Right lobe of liver (tissue), 6 donors: ENCODE measurements around the gene C1orf50. TPM values are rescaled to one million over a fixed set of nuclear protein-coding genes. Genes with fewer than 3 reads are reported as not detected.

Experiments
- ATAC-seq, 4 donors: fragments of 200-7000 bp; cut with Tn5 transposase; one replicate each; pipeline ENCODE4 v1.9.1; 2020; ENCODE audit warnings: mild to moderate bottlenecking in 4 of 4, moderate library complexity in 4 of 4
- DNase-seq, 3 donors: peaks; one replicate each; pipeline ENCODE4 v3.0.0-alpha.2; 2020
- H3K27ac ChIP-seq, 3 donors: fragments of 200-600 bp; one replicate each; pipeline ENCODE4 v1.8.0; 2022
- H3K27me3 ChIP-seq, 2 donors: fragments of 200-600 bp; one replicate each; pipeline ENCODE4 v1.8.0; 2022
- H3K36me3 ChIP-seq, 4 donors: fragments of 200-600 bp; sonication (generic) in 1 of 4; one replicate each; pipeline versions ENCODE4 v1.5.1 to v1.8.0; 2017 to 2022; ENCODE audit warnings: control low read depth in 1 of 4
- H3K4me1 ChIP-seq, 4 donors: fragments of 200-600 bp; sonication (generic) in 1 of 4; one replicate each; pipeline versions ENCODE4 v1.5.1 to v1.8.0; 2017 to 2022; ENCODE audit warnings: control low read depth in 1 of 4
- H3K4me3 ChIP-seq, 3 donors: fragments of 200-600 bp; one replicate each; pipeline ENCODE4 v1.8.0; 2022
- H3K9me3 ChIP-seq, 4 donors: fragments of 200-600 bp; sonication (generic) in 1 of 4; one replicate each; pipeline versions ENCODE4 v1.5.1 to v1.8.0; 2017 to 2022; ENCODE audit warnings: control low read depth in 1 of 4
- POLR2A ChIP-seq: fragments of 450-650 bp; IDR thresholded peaks from one replicate; pipeline ENCODE4 v1.6.1; 2017; ENCODE audit warnings: antibody characterized with exemption, mild to moderate bottlenecking
- WGBS: methylation state at CpG from one replicate; pipeline ENCODE4 v1.1.6; 2018; ENCODE audit warnings: low coverage, low lambda C conversion rate; ENCODE audit not compliant: insufficient coverage; ENCODE audit errors: missing lambda C conversion rate; 5-methylcytosine and 5-hydroxymethylcytosine counted together
- intact Hi-C, 2 donors: fragments of 100-400 bp; cut with DNase I; formaldehyde crosslinking; loops; one replicate each; pipeline versions ENCODE4 v1.11.2 to v1.14.1; 2022
- total RNA-seq, 6 experiments: library from RNA; depleted of rRNA in 2 of 6; stranded (reverse); fragments of >200 nt in 2 of 6; fragmentation: NEBNext Ultra II Directional in 3 of 6; extraction: Animal tissue kit (Norgen Biotek cat#: 25700) in 3 of 6; gene quantifications; one replicate each; pipeline versions ENCODE4 v1.1.0 to v1.2.4, GENCODE V29; 2016 to 2023
- TF ChIP-seq, protein P1 (sequence below), 4 donors: fragments of 200-600 bp in 3 of 4; fragments of 450-650 bp in 1 of 4; IDR thresholded peaks; one replicate each; pipeline versions ENCODE4 v1.5.1 to v1.8.0; 2016 to 2022; ENCODE audit warnings: antibody characterized with exemption in 4 of 4, mild to moderate bottlenecking in 2 of 4
- donor health status: DM: no; HTN: yes; CAD: no.
- donor health status: DM: no; HTN: no; CAD: no.
- donor health status: DM: no; HTN: no; CAD: no.
- donor health status: DM: no; HTN: yes; CAD: no.
- donor health status: DM: no; HTN: yes; CAD: no.

The C1orf50 gene
- total RNA-seq, 6 experiments from 2014 or later = 4.7 to 6.4 (median 5.3) TPM

DNA sequence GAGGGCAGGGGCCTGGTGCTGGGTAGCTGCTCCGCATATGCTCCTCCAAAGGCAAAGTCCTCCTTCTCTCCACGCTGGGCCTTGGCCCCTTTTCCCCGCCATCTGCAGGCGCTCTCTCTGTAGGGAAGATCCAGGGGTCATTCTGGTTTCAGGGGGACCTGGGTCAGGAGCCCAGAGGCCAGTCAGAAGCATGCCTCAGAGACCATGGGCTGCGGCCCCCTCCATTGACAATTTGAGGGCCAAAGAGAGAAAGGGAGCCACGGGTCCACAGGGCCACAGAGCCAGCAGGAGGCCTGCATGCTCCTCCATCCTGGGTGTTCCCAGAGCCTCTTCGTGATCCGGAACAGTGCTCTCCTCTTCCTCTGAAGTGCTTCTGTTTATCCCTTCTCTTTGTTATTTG is 24.9 kb upstream of the C1orf50 start:
- Histone ChIP-seq H3K4me3 (no peak overlapping the region), H3K9me3 (no peaks in the 10 kb centered on the region), H3K27me3 (no peaks in the 10 kb centered on the region), H3K4me1 (peaks cover 0 to 11% (median 0%) of the 10 kb centered on the region in 4 donors), H3K36me3 (peaks cover 0 to 11% (median 0%) of the 10 kb centered on the region in 4 donors), H3K27ac (no peak overlapping the region)
- no peak for TF ChIP-seq POLR2A
- TF ChIP-seq, protein P1, sequence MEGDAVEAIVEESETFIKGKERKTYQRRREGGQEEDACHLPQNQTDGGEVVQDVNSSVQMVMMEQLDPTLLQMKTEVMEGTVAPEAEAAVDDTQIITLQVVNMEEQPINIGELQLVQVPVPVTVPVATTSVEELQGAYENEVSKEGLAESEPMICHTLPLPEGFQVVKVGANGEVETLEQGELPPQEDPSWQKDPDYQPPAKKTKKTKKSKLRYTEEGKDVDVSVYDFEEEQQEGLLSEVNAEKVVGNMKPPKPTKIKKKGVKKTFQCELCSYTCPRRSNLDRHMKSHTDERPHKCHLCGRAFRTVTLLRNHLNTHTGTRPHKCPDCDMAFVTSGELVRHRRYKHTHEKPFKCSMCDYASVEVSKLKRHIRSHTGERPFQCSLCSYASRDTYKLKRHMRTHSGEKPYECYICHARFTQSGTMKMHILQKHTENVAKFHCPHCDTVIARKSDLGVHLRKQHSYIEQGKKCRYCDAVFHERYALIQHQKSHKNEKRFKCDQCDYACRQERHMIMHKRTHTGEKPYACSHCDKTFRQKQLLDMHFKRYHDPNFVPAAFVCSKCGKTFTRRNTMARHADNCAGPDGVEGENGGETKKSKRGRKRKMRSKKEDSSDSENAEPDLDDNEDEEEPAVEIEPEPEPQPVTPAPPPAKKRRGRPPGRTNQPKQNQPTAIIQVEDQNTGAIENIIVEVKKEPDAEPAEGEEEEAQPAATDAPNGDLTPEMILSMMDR (IDR thresholded peaks at IDR 0.05) = no peak
- WGBS = 100% methylated on average over 5 of the region's 8 CpGs
- ATAC-seq (no peak), DNase-seq (no peak)
- intact Hi-C loops = loop anchor here in 1 of 2 donors (10.0 kb wide), 1 partner anchor 157 kb away; no protein-coding TSS in a partner anchor

DNA sequence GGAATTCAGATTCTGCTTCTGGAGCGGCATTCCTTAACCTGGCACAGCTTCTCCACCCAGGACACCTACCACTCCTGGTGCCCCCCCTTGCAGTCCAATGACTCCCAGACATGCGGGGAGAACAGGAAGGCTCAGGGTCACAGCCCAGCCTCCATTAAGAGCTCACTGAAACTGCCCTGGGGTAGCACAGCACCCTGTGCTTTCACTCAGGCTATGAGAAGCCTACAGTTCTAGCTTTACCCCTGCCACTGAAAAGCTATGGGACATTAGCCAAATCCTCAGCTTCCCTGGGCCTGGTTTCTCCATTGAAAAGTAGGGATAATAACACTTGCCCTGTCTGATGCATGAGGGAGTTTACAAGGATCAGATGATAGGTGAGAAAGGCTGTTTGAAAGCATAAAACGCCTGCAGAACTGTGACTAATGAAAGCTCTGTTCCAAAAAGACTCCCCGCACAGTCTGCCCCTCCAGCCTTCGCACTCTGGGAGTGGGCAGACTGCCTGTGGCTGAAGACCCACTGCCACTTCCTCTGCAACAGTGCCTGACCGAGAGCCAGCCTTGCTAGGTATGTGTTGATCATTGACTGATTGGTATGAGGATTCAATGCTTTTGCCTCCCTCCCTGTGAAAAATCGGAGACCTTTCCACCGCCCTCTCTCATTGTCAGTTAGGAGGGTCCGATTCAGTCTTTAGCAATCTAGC is 24.3 kb upstream of the C1orf50 start:
- TF ChIP-seq, protein P1 (IDR thresholded peaks at IDR 0.05) = no peak
- no peak for TF ChIP-seq POLR2A
- H3K9me3 ChIP-seq = no peaks in the 10 kb centered on the region
- H3K4me1 ChIP-seq = peaks cover 0 to 6% (median 0%) of the 10 kb centered on the region in 4 donors
- intact Hi-C loops = loop anchor here in 1 of 2 donors (10.0 kb wide), 1 partner anchor 158 kb away; no protein-coding TSS in a partner anchor
- 83% methylated on average over 2 of the region's 9 CpGs for WGBS
- H3K4me3 ChIP-seq = no peak overlapping the region
- DNase-seq (no peak), ATAC-seq (no peak)
- peaks cover 0 to 11% (median 0%) of the 10 kb centered on the region in 4 donors for H3K36me3 ChIP-seq
- H3K27me3 ChIP-seq = no peaks in the 10 kb centered on the region
- H3K27ac ChIP-seq = no peak overlapping the region

- Histone ChIP-seq H3K27ac (no peak overlapping the region), H3K36me3 (peaks cover 0 to 11% (median 0%) of the 10 kb centered on the region in 4 donors), H3K4me3 (no peak overlapping the region), H3K9me3 (no peaks in the 10 kb centered on the region), H3K27me3 (no peaks in the 10 kb centered on the region), H3K4me1 (peaks cover 0 to 6% (median 0%) of the 10 kb centered on the region in 4 donors)
- intact Hi-C loops = loop anchor here in 1 of 2 donors (10.0 kb wide), 1 partner anchor 159 kb away; no protein-coding TSS in a partner anchor
- no peak for DNase-seq
- TF ChIP-seq, protein P1 (IDR thresholded peaks at IDR 0.05) = no peak
- TF ChIP-seq POLR2A = no peak
- 78% methylated on average over 17 of the region's 21 CpGs for WGBS
- no peak for ATAC-seq
These were observed 23.5 kb upstream of the C1orf50 start for GRCh38 chr1:42743317-42744147.

DNA sequence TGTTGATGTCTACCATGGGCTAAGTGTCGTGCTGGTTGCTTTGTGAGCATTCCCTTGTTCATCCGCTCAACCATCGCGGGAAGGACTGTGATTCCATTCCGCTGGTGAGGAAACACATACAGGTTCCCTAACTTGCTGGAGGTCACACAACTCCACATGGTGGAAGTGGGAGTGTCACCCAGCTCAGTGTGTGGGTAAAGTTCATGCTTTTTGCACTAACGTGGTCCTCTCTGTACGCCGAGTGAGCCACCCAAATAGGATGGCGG is 23.0 kb upstream of the C1orf50 start:
- ATAC-seq (no peak), DNase-seq (no peak)
- no peak overlapping the region for H3K27ac ChIP-seq
- H3K4me1 ChIP-seq = peaks cover 0 to 6% (median 0%) of the 10 kb centered on the region in 4 donors
- WGBS = 50% methylated on average over 2 of the region's 9 CpGs
- H3K9me3 ChIP-seq = no peaks in the 10 kb centered on the region
- H3K36me3 ChIP-seq = peaks cover 0 to 11% (median 0%) of the 10 kb centered on the region in 4 donors
- intact Hi-C loops = loop anchor here in 1 of 2 donors (10.0 kb wide), 1 partner anchor 159 kb away; no protein-coding TSS in a partner anchor
- TF ChIP-seq, protein P1 (IDR thresholded peaks at IDR 0.05) = no peak
- TF ChIP-seq POLR2A = no peak
- H3K4me3 ChIP-seq = no peak overlapping the region
- no peaks in the 10 kb centered on the region for H3K27me3 ChIP-seq
